Measurements from ENCODE around the gene ZCWPW2. TPM values are rescaled to one million over a fixed set of nuclear protein-coding genes. Genes with fewer than 3 reads are reported as not detected.

ZCWPW2 gene
- polyA plus RNA-seq, 3 donors from 2014 or later: 0.46 to 0.56 TPM; not detected in 1

- Mint-ChIP-seq H3K4me1 (no peaks in the 10 kb centered on the region), H3K36me3 (peaks cover 0 to 7% (median 3%) of the 10 kb centered on the region in 3 donors), H3K4me3 (no peak overlapping the region), H3K9me3 (peaks cover 6 to 41% (median 33%) of the 10 kb centered on the region in 6 donors), H3K27ac (no peak overlapping the region), H3K27me3 (ENCODE audit: low read depth in 3 of 3) (peaks cover 0 to 5% (median 2%) of the 10 kb centered on the region in 3 donors)
- DNase-seq: no peak
Measured at GRCh38 chr3:28406241-28406640, 57.7 kb downstream of the ZCWPW2 start.

GRCh38 chr3:28449398-28449797 is 100.9 kb downstream of the ZCWPW2 start:
- no peaks in the 10 kb centered on the region for H3K4me1 Mint-ChIP-seq
- H3K4me3 Mint-ChIP-seq: no peak overlapping the region
- no peak overlapping the region for H3K27ac Mint-ChIP-seq
- DNase-seq: no peak
- peaks cover 3 to 38% (median 9%) of the 10 kb centered on the region in 6 donors for H3K9me3 Mint-ChIP-seq
- no peaks in the 10 kb centered on the region for H3K36me3 Mint-ChIP-seq
- peaks cover 0 to 2% (median 0%) of the 10 kb centered on the region in 3 donors for H3K27me3 Mint-ChIP-seq (ENCODE audit: low read depth in 3 of 3)

- peaks cover 0 to 2% (median 0%) of the 10 kb centered on the region in 3 donors for H3K27me3 Mint-ChIP-seq (ENCODE audit: low read depth in 3 of 3)
- no peaks in the 10 kb centered on the region for H3K4me1 Mint-ChIP-seq
- peaks cover 6 to 35% (median 15%) of the 10 kb centered on the region in 6 donors for H3K9me3 Mint-ChIP-seq
- H3K27ac Mint-ChIP-seq: no peak overlapping the region
- H3K4me3 Mint-ChIP-seq: no peak overlapping the region
- H3K36me3 Mint-ChIP-seq: peaks cover 0 to 6% (median 0%) of the 10 kb centered on the region in 3 donors
- DNase-seq: no peak
Measured at GRCh38 chr3:28462866-28463265, 114.3 kb downstream of the ZCWPW2 start.

- Mint-ChIP-seq H3K4me1 (no peaks in the 10 kb centered on the region), H3K4me3 (no peak overlapping the region), H3K27me3 (ENCODE audit: low read depth in 3 of 3) (peaks cover 0 to 2% (median 0%) of the 10 kb centered on the region in 3 donors), H3K27ac (no peak overlapping the region), H3K9me3 (peaks cover 5 to 45% (median 14%) of the 10 kb centered on the region in 6 donors), H3K36me3 (peaks cover 0 to 6% (median 0%) of the 10 kb centered on the region in 3 donors)
- no peak for DNase-seq
Measured at GRCh38 chr3:28467414-28467813, 118.9 kb downstream of the ZCWPW2 start.

GRCh38 chr3:28476194-28476593 is 127.7 kb downstream of the ZCWPW2 start:
- Mint-ChIP-seq H3K27me3 (ENCODE audit: low read depth in 3 of 3) (peaks cover 0 to 2% (median 0%) of the 10 kb centered on the region in 3 donors), H3K27ac (no peak overlapping the region), H3K9me3 (peaks cover 2 to 14% (median 4%) of the 10 kb centered on the region in 6 donors), H3K4me3 (no peak overlapping the region), H3K4me1 (no peaks in the 10 kb centered on the region), H3K36me3 (no peaks in the 10 kb centered on the region)
- no peak for DNase-seq

- Mint-ChIP-seq H3K27me3 (ENCODE audit: low read depth in 3 of 3) (peaks cover 0 to 2% (median 0%) of the 10 kb centered on the region in 3 donors), H3K27ac (no peak overlapping the region), H3K4me1 (no peaks in the 10 kb centered on the region), H3K36me3 (no peaks in the 10 kb centered on the region), H3K4me3 (no peak overlapping the region), H3K9me3 (peaks cover 0 to 9% (median 4%) of the 10 kb centered on the region in 6 donors)
- DNase-seq: no peak
Measured at GRCh38 chr3:28476764-28477163, 128.2 kb downstream of the ZCWPW2 start.

GRCh38 chr3:28485164-28485563 is 136.6 kb downstream of the ZCWPW2 start:
- Mint-ChIP-seq H3K27me3 (ENCODE audit: low read depth in 3 of 3) (peaks cover 0 to 1% (median 0%) of the 10 kb centered on the region in 3 donors), H3K9me3 (peaks cover 7 to 46% (median 24%) of the 10 kb centered on the region in 6 donors), H3K27ac (no peak overlapping the region), H3K4me1 (peaks cover 0 to 8% of the 10 kb centered on the region in 2 donors), H3K4me3 (no peak overlapping the region), H3K36me3 (peaks cover 0 to 4% (median 0%) of the 10 kb centered on the region in 3 donors)
- DNase-seq: no peak

GRCh38 chr3:28495301-28495700 is 146.8 kb downstream of the ZCWPW2 start:
- no peak overlapping the region for H3K27ac Mint-ChIP-seq
- H3K9me3 Mint-ChIP-seq: peaks cover 0 to 12% (median 1%) of the 10 kb centered on the region in 6 donors
- H3K4me3 Mint-ChIP-seq: no peak overlapping the region
- peaks cover 0 to 3% (median 3%) of the 10 kb centered on the region in 3 donors for H3K27me3 Mint-ChIP-seq (ENCODE audit: low read depth in 3 of 3)
- no peak for DNase-seq
- no peaks in the 10 kb centered on the region for H3K36me3 Mint-ChIP-seq
- no peaks in the 10 kb centered on the region for H3K4me1 Mint-ChIP-seq

GRCh38 chr3:28502397-28502937 is 153.9 kb downstream of the ZCWPW2 start:
- no peaks in the 10 kb centered on the region for H3K36me3 Mint-ChIP-seq
- no peak overlapping the region for H3K27ac Mint-ChIP-seq
- H3K4me1 Mint-ChIP-seq: no peaks in the 10 kb centered on the region
- H3K9me3 Mint-ChIP-seq: peaks cover 0 to 7% (median 0%) of the 10 kb centered on the region in 6 donors
- H3K4me3 Mint-ChIP-seq: no peak overlapping the region
- DNase-seq: no peak
- H3K27me3 Mint-ChIP-seq (ENCODE audit: low read depth in 3 of 3): peaks cover 0 to 1% (median 0%) of the 10 kb centered on the region in 3 donors

- peaks cover 0 to 3% (median 0%) of the 10 kb centered on the region in 6 donors for H3K9me3 Mint-ChIP-seq
- peaks cover 0 to 1% (median under 1%) of the 10 kb centered on the region in 3 donors for H3K27me3 Mint-ChIP-seq (ENCODE audit: low read depth in 3 of 3)
- H3K36me3 Mint-ChIP-seq: no peaks in the 10 kb centered on the region
- no peak overlapping the region for H3K4me3 Mint-ChIP-seq
- no peaks in the 10 kb centered on the region for H3K4me1 Mint-ChIP-seq
- no peak for DNase-seq
- no peak overlapping the region for H3K27ac Mint-ChIP-seq
Measured at GRCh38 chr3:28504976-28505375, 156.5 kb downstream of the ZCWPW2 start.

- Mint-ChIP-seq H3K27ac (no peak overlapping the region), H3K4me3 (no peak overlapping the region), H3K9me3 (peaks cover 0 to 10% (median 1%) of the 10 kb centered on the region in 6 donors), H3K27me3 (ENCODE audit: low read depth in 3 of 3) (peaks cover 0 to 2% (median 0%) of the 10 kb centered on the region in 3 donors), H3K4me1 (no peaks in the 10 kb centered on the region), H3K36me3 (no peaks in the 10 kb centered on the region)
- DNase-seq: no peak
Measured at GRCh38 chr3:28521663-28522062, 173.1 kb downstream of the ZCWPW2 start.

- H3K9me3 Mint-ChIP-seq: peaks cover 13 to 34% (median 19%) of the 10 kb centered on the region in 6 donors
- no peaks in the 10 kb centered on the region for H3K36me3 Mint-ChIP-seq
- no peak overlapping the region for H3K4me3 Mint-ChIP-seq
- H3K27ac Mint-ChIP-seq: no peak overlapping the region
- H3K27me3 Mint-ChIP-seq (ENCODE audit: low read depth in 3 of 3): peaks cover 0 to 2% (median 2%) of the 10 kb centered on the region in 3 donors
- no peaks in the 10 kb centered on the region for H3K4me1 Mint-ChIP-seq
- DNase-seq: no peak
Measured at GRCh38 chr3:28542351-28542750, 193.8 kb downstream of the ZCWPW2 start.

GRCh38 chr3:28544236-28544635 is 195.7 kb downstream of the ZCWPW2 start:
- H3K4me1 Mint-ChIP-seq: no peaks in the 10 kb centered on the region
- H3K27ac Mint-ChIP-seq: no peak overlapping the region
- H3K36me3 Mint-ChIP-seq: no peaks in the 10 kb centered on the region
- peaks cover 0 to 2% (median 0%) of the 10 kb centered on the region in 3 donors for H3K27me3 Mint-ChIP-seq (ENCODE audit: low read depth in 3 of 3)
- peaks cover 13 to 34% (median 19%) of the 10 kb centered on the region in 6 donors for H3K9me3 Mint-ChIP-seq
- DNase-seq: no peak
- no peak overlapping the region for H3K4me3 Mint-ChIP-seq

GRCh38 chr3:28544831-28545230 is 196.3 kb downstream of the ZCWPW2 start:
- DNase-seq: no peak
- Mint-ChIP-seq H3K4me3 (no peak overlapping the region), H3K36me3 (no peaks in the 10 kb centered on the region), H3K4me1 (no peaks in the 10 kb centered on the region), H3K9me3 (peaks cover 13 to 34% (median 18%) of the 10 kb centered on the region in 6 donors), H3K27ac (no peak overlapping the region), H3K27me3 (ENCODE audit: low read depth in 3 of 3) (peaks cover 0 to 2% (median 0%) of the 10 kb centered on the region in 3 donors)

GRCh38 chr3:28547677-28548076 is 199.2 kb downstream of the ZCWPW2 start:
- H3K4me3 Mint-ChIP-seq: no peak overlapping the region
- peaks cover 3 to 12% (median 7%) of the 10 kb centered on the region in 6 donors for H3K9me3 Mint-ChIP-seq
- H3K4me1 Mint-ChIP-seq: no peaks in the 10 kb centered on the region
- H3K27me3 Mint-ChIP-seq (ENCODE audit: low read depth in 3 of 3): no peaks in the 10 kb centered on the region
- H3K27ac Mint-ChIP-seq: no peak overlapping the region
- no peaks in the 10 kb centered on the region for H3K36me3 Mint-ChIP-seq
- DNase-seq: no peak
